Gastroesophageal sphincter (tissue), 4 donors: Measurements from ENCODE around the gene PRKN. TPM values are rescaled to one million over a fixed set of nuclear protein-coding genes. Genes with fewer than 3 reads are reported as not detected.

Experiments
- ATAC-seq: fragments of 150-250 bp; one replicate; pipeline ENCODE4 v1.9.1; 2016; ENCODE audit warnings: mild to moderate bottlenecking, moderate library complexity
- H3K27ac ChIP-seq, 4 donors: fragments of 200-600 bp; sonication (generic) in 3 of 4; 1 replicate in 3 of 4; 2 replicates in 1 of 4; pipeline ENCODE4 v1.5.1; 2016 to 2019
- H3K27me3 ChIP-seq: fragments of 200-600 bp; sonication (generic); one replicate; pipeline ENCODE4 v1.5.1; 2019
- H3K36me3 ChIP-seq, 2 donors: fragments of 200-600 bp; sonication (generic); one replicate each; pipeline ENCODE4 v1.5.1; 2019; ENCODE audit warnings: control low read depth in 1 of 2
- H3K4me1 ChIP-seq, 3 donors: fragments of 200-600 bp; sonication (generic); 1 replicate in 2 of 3; 2 replicates in 1 of 3; pipeline ENCODE4 v1.5.1; 2016 to 2019; ENCODE audit warnings: control low read depth in 2 of 3
- H3K4me3 ChIP-seq, 2 donors: fragments of 200-600 bp; sonication (generic); one replicate each; pipeline ENCODE4 v1.5.1; 2019; ENCODE audit warnings: mild to moderate bottlenecking in 1 of 2, moderate library complexity in 1 of 2
- H3K9me3 ChIP-seq, 3 donors: fragments of 200-600 bp; sonication (generic); one replicate each; pipeline ENCODE4 v1.5.1; 2017 to 2019; ENCODE audit warnings: control low read depth in 2 of 3
- CTCF ChIP-seq, 4 experiments: fragments of 200-600 bp in 2 of 4; fragments of 450-650 bp in 2 of 4; sonication (generic) in 1 of 4; IDR thresholded peaks; one replicate each; pipeline ENCODE4 v1.5.1; 2017 to 2019; ENCODE audit warnings: antibody characterized with exemption in 4 of 4, mild to moderate bottlenecking in 2 of 4, moderate library complexity in 2 of 4
- EP300 ChIP-seq: sonication (generic); formaldehyde crosslinking; IDR thresholded peaks from one replicate; pipeline ENCODE4 v1.6.1; 2017; ENCODE audit warnings: antibody characterized with exemption, mild to moderate bottlenecking
- POLR2A ChIP-seq, 2 donors: fragments of 450-650 bp; IDR thresholded peaks; one replicate each; pipeline ENCODE4 v1.6.1; 2017; ENCODE audit warnings: antibody characterized with exemption in 2 of 2, mild to moderate bottlenecking in 2 of 2, moderate library complexity in 1 of 2
- POLR2AphosphoS5 ChIP-seq: sonication (generic); formaldehyde crosslinking; IDR thresholded peaks from one replicate; pipeline ENCODE4 v1.6.1; 2017; ENCODE audit warnings: antibody characterized with exemption
- WGBS, 2 donors: methylation state at CpG; one replicate each; pipeline ENCODE4 v1.1.5; 2018; ENCODE audit warnings: low coverage in 1 of 2; 5-methylcytosine and 5-hydroxymethylcytosine counted together
- total RNA-seq, 4 donors: library from RNA; depleted of rRNA; stranded (reverse); fragments of >200 nt; gene quantifications; one replicate each; pipeline ENCODE4 v1.1.0, GENCODE V29; 2016

PRKN gene
- total RNA-seq, 4 donors from 2014 or later, result 8.4 to 58.6 (median 25.8) TPM

GRCh38 chr6:162181741-162182401 is 545.7 kb downstream of the PRKN start:
- no peak for ATAC-seq
- no peaks in the 10 kb centered on the region for H3K27me3 ChIP-seq
- H3K4me1 ChIP-seq, result peaks cover 0 to 4% (median 0%) of the 10 kb centered on the region in 3 donors
- no peak overlapping the region for H3K4me3 ChIP-seq
- no peak for TF ChIP-seq POLR2A (IDR thresholded peaks at IDR 0.05)
- peak; percentile 7 for TF ChIP-seq POLR2AphosphoS5
- WGBS, 2 donors, result 76 to 85% methylated on average over 6 of the region's 6 CpGs
- H3K9me3 ChIP-seq, result no peaks in the 10 kb centered on the region
- no peak overlapping the region for H3K27ac ChIP-seq
- H3K36me3 ChIP-seq, result no peaks in the 10 kb centered on the region

- Histone ChIP-seq H3K4me3 (no peak overlapping the region), H3K27me3 (no peaks in the 10 kb centered on the region), H3K36me3 (no peaks in the 10 kb centered on the region), H3K27ac (no peak overlapping the region), H3K9me3 (no peaks in the 10 kb centered on the region), H3K4me1 (peaks cover 0 to 4% (median 0%) of the 10 kb centered on the region in 3 donors)
- no peak for ATAC-seq
- no peak for TF ChIP-seq POLR2A (IDR thresholded peaks at IDR 0.05)
- 87 to 88% methylated on average over 5 of the region's 5 CpGs for WGBS, 2 donors
These were observed 546.5 kb downstream of the PRKN start for GRCh38 chr6:162181111-162181510.

- peaks cover 0 to 4% (median 0%) of the 10 kb centered on the region in 3 donors for H3K4me1 ChIP-seq
- H3K27me3 ChIP-seq, result no peaks in the 10 kb centered on the region
- no peak overlapping the region for H3K4me3 ChIP-seq
- H3K36me3 ChIP-seq, result no peaks in the 10 kb centered on the region
- TF ChIP-seq EP300 (no peak), POLR2AphosphoS5 (no peak), POLR2A (IDR thresholded peaks at IDR 0.05) (no peak), CTCF (IDR thresholded peaks at IDR 0.05) (no peak)
- H3K27ac ChIP-seq, result no peak overlapping the region
- no peak for ATAC-seq
- 62 to 65% methylated on average over 2 to 5 of the region's 7 CpGs for WGBS, 2 donors
- H3K9me3 ChIP-seq, result no peaks in the 10 kb centered on the region
These were observed 548.2 kb downstream of the PRKN start for GRCh38 chr6:162179196-162179951.

GRCh38 chr6:162178666-162179065 is 548.9 kb downstream of the PRKN start:
- H3K9me3 ChIP-seq, result no peaks in the 10 kb centered on the region
- H3K4me1 ChIP-seq, result peaks cover 0 to 4% (median 0%) of the 10 kb centered on the region in 3 donors
- no peak for TF ChIP-seq EP300
- no peaks in the 10 kb centered on the region for H3K36me3 ChIP-seq
- 95 to 99% methylated on average over 3 to 8 of the region's 8 CpGs for WGBS, 2 donors
- no peak overlapping the region for H3K27ac ChIP-seq
- no peak for ATAC-seq
- no peaks in the 10 kb centered on the region for H3K27me3 ChIP-seq
- H3K4me3 ChIP-seq, result no peak overlapping the region

- ATAC-seq, result no peak
- Histone ChIP-seq H3K36me3 (no peaks in the 10 kb centered on the region), H3K9me3 (no peaks in the 10 kb centered on the region), H3K4me1 (peaks cover 0 to 4% (median 0%) of the 10 kb centered on the region in 3 donors), H3K27me3 (no peaks in the 10 kb centered on the region), H3K27ac (no peak overlapping the region), H3K4me3 (no peak overlapping the region)
- no peak for TF ChIP-seq EP300
- 80 to 88% methylated on average over 1 to 3 of the region's 3 CpGs for WGBS, 2 donors
These were observed 549.3 kb downstream of the PRKN start for GRCh38 chr6:162178266-162178665.

GRCh38 chr6:162177746-162178145 is 549.8 kb downstream of the PRKN start:
- Histone ChIP-seq H3K9me3 (no peaks in the 10 kb centered on the region), H3K4me1 (peaks cover 0 to 4% (median 0%) of the 10 kb centered on the region in 3 donors), H3K4me3 (no peak overlapping the region), H3K36me3 (no peaks in the 10 kb centered on the region), H3K27me3 (no peaks in the 10 kb centered on the region), H3K27ac (no peak overlapping the region)
- no peak for ATAC-seq
- TF ChIP-seq CTCF (IDR thresholded peaks at IDR 0.05), result peak in 1 of 4 experiments; percentile 43
- TF ChIP-seq POLR2AphosphoS5, result no peak
- TF ChIP-seq POLR2A (IDR thresholded peaks at IDR 0.05), result no peak
- 39 to 44% methylated on average over 4 of the region's 4 CpGs for WGBS, 2 donors

- WGBS, 2 donors, result 100% methylated on average over 1 of the region's 1 CpG
- Histone ChIP-seq H3K27me3 (no peaks in the 10 kb centered on the region), H3K27ac (no peak overlapping the region), H3K36me3 (no peaks in the 10 kb centered on the region), H3K4me3 (no peak overlapping the region), H3K4me1 (peaks cover 0 to 4% (median 0%) of the 10 kb centered on the region in 3 donors), H3K9me3 (no peaks in the 10 kb centered on the region)
- no peak for ATAC-seq
- TF ChIP-seq EP300, result no peak
- TF ChIP-seq POLR2A (IDR thresholded peaks at IDR 0.05), result no peak
- no peak for TF ChIP-seq POLR2AphosphoS5
- no peak for TF ChIP-seq CTCF (IDR thresholded peaks at IDR 0.05)
These were observed 554.1 kb downstream of the PRKN start for GRCh38 chr6:162173466-162173865.
